Tibial artery (tissue), 4 donors: ENCODE measurements around the gene SSBP2.

ENCODE experiments used
- DNase-seq, 2 donors: peaks; one replicate each; pipeline ENCODE4 v3.0.0-alpha.2; 2019
- H3K27ac ChIP-seq, 2 donors: fragments of 200-600 bp; sonication (generic) in 1 of 2; 1 replicate in 1 of 2; 2 replicates in 1 of 2; pipeline ENCODE4 v1.5.1; 2018 to 2019; ENCODE audit warnings: mild to moderate bottlenecking in 1 of 2
- H3K27me3 ChIP-seq, 2 donors: fragments of 200-600 bp; sonication (generic) in 1 of 2; one replicate each; pipeline versions ENCODE4 v1.5.1 to v1.6.0; 2016 to 2019
- H3K36me3 ChIP-seq, 3 donors: fragments of 200-600 bp; sonication (generic) in 2 of 3; one replicate each; pipeline ENCODE4 v1.5.1; 2016 to 2019; ENCODE audit warnings: mild to moderate bottlenecking in 2 of 3
- H3K4me1 ChIP-seq, 4 donors: fragments of 200-600 bp; sonication (generic) in 2 of 4; 1 replicate in 3 of 4; 2 replicates in 1 of 4; pipeline ENCODE4 v1.5.1; 2016 to 2019
- H3K4me3 ChIP-seq, 2 donors: fragments of 200-600 bp; sonication (generic) in 1 of 2; 1 replicate in 1 of 2; 2 replicates in 1 of 2; pipeline ENCODE4 v1.5.1; 2018 to 2019; ENCODE audit warnings: mild to moderate bottlenecking in 2 of 2
- H3K9me3 ChIP-seq, 3 donors: fragments of 200-600 bp; sonication (generic) in 1 of 3; one replicate each; pipeline ENCODE4 v1.5.1; 2016 to 2019
- CTCF ChIP-seq, 2 experiments: fragments of 200-600 bp in 1 of 2; fragments of 450-650 bp in 1 of 2; IDR thresholded peaks; one replicate each; pipeline ENCODE4 v1.5.1; 2017 to 2019; ENCODE audit warnings: antibody characterized with exemption in 2 of 2, mild to moderate bottlenecking in 1 of 2, moderate library complexity in 1 of 2
- intact Hi-C: fragments of 100-400 bp; cut with DNase I; formaldehyde crosslinking; loops from one replicate; pipeline ENCODE4 v1.15.0; 2023; ENCODE audit warnings: low total_unique reads

Gene SSBP2

GRCh38 chr5:81405126-81405891 lies 345.6 kb downstream of the SSBP2 start:
- intact Hi-C loops = no loop called here
- H3K9me3 ChIP-seq = no peaks in the 10 kb centered on the region

GRCh38 chr5:81402192-81402930 lies 348.5 kb downstream of the SSBP2 start:
- intact Hi-C loops = no loop called here
- Histone ChIP-seq H3K4me1 (peaks cover 0 to under 1% (median 0%) of the 10 kb centered on the region in 4 donors), H3K27me3 (no peaks in the 10 kb centered on the region), H3K36me3 (no peaks in the 10 kb centered on the region), H3K9me3 (no peaks in the 10 kb centered on the region), H3K4me3 (no peak overlapping the region), H3K27ac (no peak overlapping the region)
- no peak for DNase-seq
- no peak for TF ChIP-seq CTCF (IDR thresholded peaks at IDR 0.05)

More at GRCh38 chr5:81405126-81405891, 345.6 kb downstream of the SSBP2 start:
- Histone ChIP-seq H3K4me1 (no peaks in the 10 kb centered on the region), H3K36me3 (no peaks in the 10 kb centered on the region), H3K27me3 (no peaks in the 10 kb centered on the region), H3K27ac (no peak overlapping the region), H3K4me3 (no peak overlapping the region)
- TF ChIP-seq CTCF (IDR thresholded peaks at IDR 0.05) = no peak
- no peak for DNase-seq

GRCh38 chr5:81401266-81401665 lies 349.6 kb downstream of the SSBP2 start:
- H3K27me3 ChIP-seq = no peaks in the 10 kb centered on the region
- no peaks in the 10 kb centered on the region for H3K36me3 ChIP-seq
- peaks cover 0 to 4% (median 0%) of the 10 kb centered on the region in 4 donors for H3K4me1 ChIP-seq
- no peaks in the 10 kb centered on the region for H3K9me3 ChIP-seq
- DNase-seq = no peak
- no peak overlapping the region for H3K4me3 ChIP-seq
- intact Hi-C loops = no loop called here
- no peak for TF ChIP-seq CTCF (IDR thresholded peaks at IDR 0.05)
- no peak overlapping the region for H3K27ac ChIP-seq

GRCh38 chr5:81400375-81400774 lies 350.5 kb downstream of the SSBP2 start:
- intact Hi-C loops = no loop called here
- no peak overlapping the region for H3K4me3 ChIP-seq
- H3K9me3 ChIP-seq = no peaks in the 10 kb centered on the region
- H3K27me3 ChIP-seq = no peaks in the 10 kb centered on the region
- H3K4me1 ChIP-seq = peaks cover 0 to 4% (median 0%) of the 10 kb centered on the region in 4 donors
- no peak overlapping the region for H3K27ac ChIP-seq
- no peak for DNase-seq
- no peak for TF ChIP-seq CTCF (IDR thresholded peaks at IDR 0.05)
- no peaks in the 10 kb centered on the region for H3K36me3 ChIP-seq

GRCh38 chr5:81398741-81399140 lies 352.2 kb downstream of the SSBP2 start:
- intact Hi-C loops = no loop called here
- Histone ChIP-seq H3K9me3 (no peaks in the 10 kb centered on the region), H3K4me1 (peaks cover 0 to 13% (median 8%) of the 10 kb centered on the region in 4 donors), H3K27ac (no peak overlapping the region), H3K36me3 (no peaks in the 10 kb centered on the region), H3K27me3 (no peaks in the 10 kb centered on the region), H3K4me3 (no peak overlapping the region)
- no peak for TF ChIP-seq CTCF (IDR thresholded peaks at IDR 0.05)
- no peak for DNase-seq
